Testis (tissue), 2 donors: ENCODE data around the gene EBI3.

ENCODE experiments used
- POLR2A ChIP-seq: fragments of 450-650 bp; IDR thresholded peaks from one replicate; pipeline ENCODE4 v1.6.1; 2017; ENCODE audit warnings: antibody characterized with exemption, mild to moderate bottlenecking, moderate library complexity
- TF ChIP-seq, protein P1 (sequence below), 3 experiments: fragments of 450-650 bp in 2 of 3; fragments of 200-600 bp in 1 of 3; sonication (generic) in 1 of 3; IDR thresholded peaks; one replicate each; pipeline ENCODE4 v1.5.1; 2016 to 2019; ENCODE audit warnings: antibody characterized with exemption in 3 of 3, mild to moderate bottlenecking in 2 of 3, moderate library complexity in 1 of 3

DNA sequence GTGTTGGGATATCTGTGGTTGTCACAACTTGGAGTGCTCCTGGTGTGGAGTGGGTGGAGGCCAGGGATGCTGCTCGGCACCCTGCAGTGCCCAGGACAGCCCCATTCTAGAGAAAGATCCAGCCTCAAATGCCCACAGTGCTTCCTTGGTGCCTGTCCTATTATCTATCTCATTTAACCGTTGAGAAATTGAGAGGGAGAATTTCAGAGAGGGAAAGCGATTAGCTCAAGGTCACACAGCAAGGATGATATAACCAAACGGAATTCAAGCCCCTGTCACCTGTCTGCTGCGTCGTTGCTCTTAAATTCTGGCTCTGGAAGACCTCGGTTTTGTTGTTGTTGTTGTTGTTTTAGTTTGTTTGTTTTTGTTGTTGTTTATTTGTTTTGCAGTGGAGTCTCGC, 33.3 kb upstream of the EBI3 start:
- TF ChIP-seq, protein P1, sequence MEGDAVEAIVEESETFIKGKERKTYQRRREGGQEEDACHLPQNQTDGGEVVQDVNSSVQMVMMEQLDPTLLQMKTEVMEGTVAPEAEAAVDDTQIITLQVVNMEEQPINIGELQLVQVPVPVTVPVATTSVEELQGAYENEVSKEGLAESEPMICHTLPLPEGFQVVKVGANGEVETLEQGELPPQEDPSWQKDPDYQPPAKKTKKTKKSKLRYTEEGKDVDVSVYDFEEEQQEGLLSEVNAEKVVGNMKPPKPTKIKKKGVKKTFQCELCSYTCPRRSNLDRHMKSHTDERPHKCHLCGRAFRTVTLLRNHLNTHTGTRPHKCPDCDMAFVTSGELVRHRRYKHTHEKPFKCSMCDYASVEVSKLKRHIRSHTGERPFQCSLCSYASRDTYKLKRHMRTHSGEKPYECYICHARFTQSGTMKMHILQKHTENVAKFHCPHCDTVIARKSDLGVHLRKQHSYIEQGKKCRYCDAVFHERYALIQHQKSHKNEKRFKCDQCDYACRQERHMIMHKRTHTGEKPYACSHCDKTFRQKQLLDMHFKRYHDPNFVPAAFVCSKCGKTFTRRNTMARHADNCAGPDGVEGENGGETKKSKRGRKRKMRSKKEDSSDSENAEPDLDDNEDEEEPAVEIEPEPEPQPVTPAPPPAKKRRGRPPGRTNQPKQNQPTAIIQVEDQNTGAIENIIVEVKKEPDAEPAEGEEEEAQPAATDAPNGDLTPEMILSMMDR (IDR thresholded peaks at IDR 0.05), result no peak
- TF ChIP-seq POLR2A, result no peak
